ENCODE data around the gene SPATS2.
"Not testable (repeated sequence)": the region's sequence is repeated elsewhere in the genome, so short reads cannot be mapped to it uniquely, and the experiment has no call there.

SPATS2 gene

DNA sequence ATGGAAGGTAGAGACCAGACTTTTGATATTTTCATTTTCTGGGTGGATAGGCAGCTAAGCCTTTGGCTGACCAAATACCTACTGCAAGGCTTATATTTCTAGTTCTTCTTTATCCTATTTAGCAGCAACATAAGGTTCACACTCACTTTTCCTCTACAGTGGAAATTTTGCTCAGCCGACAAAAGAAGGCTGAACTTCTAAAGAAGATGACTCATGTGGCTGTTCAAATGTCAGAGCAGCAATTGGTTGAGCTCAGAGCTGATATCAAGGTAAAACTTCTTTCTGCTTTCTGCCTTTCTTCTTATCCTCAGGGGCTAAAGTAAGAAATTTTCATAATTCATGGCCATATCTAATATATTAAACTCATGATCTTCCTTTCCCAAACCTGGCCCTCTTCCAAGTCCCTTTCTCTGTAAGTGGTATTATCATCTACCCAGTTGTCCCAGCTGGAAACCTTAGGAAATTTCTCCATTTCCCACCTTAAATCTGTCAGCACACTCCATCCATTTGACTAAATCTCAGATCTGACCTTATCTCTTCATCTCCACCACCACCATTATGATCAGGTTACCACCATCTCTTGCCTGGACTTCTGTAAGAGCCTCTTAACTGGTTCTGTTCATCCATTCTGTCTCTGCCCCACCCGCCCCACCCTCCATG is 151.8 kb downstream of the SPATS2 start:
- DNase-seq (ENCODE audit: low spot score), result no peak

DNA sequence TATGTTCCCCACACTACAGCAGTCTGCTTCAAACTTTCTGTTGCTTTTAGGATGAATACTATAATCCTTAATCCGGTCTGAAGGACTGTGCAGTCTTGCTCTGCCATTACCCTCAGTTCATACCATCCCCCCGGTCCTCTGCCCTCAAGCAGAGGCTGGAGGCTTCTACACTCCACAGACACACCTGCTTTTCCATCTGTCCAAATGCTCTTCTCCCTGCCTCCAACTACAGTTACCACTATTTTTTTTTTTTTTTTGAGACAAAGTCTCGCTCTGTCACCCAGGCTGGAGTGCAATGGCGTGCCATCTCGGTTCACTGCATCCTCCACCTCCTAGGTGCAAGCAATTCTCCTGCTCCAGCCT is 152.3 kb downstream of the SPATS2 start:
- DNase-seq (ENCODE audit: low spot score), result no peak

DNA sequence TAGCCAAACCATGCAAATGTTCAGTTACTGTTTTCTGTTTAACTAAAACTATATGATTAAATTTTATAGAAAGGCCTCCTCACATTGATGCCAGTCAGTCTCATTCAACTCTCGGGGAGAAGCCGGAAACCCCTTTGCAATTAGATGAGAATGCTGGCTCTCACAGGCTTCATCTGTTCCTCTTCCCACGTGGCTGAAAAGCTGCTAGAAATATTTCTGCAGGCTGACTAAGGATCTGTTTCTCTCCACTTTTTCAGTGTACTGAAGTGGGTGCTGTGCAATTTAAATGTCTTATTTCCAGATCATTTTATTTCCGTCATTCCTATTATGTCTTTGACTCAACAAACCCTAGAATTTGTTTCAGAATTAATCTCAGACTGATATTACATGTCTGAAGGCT is 154.1 kb downstream of the SPATS2 start:
- DNase-seq (ENCODE audit: low spot score), result no peak

DNA sequence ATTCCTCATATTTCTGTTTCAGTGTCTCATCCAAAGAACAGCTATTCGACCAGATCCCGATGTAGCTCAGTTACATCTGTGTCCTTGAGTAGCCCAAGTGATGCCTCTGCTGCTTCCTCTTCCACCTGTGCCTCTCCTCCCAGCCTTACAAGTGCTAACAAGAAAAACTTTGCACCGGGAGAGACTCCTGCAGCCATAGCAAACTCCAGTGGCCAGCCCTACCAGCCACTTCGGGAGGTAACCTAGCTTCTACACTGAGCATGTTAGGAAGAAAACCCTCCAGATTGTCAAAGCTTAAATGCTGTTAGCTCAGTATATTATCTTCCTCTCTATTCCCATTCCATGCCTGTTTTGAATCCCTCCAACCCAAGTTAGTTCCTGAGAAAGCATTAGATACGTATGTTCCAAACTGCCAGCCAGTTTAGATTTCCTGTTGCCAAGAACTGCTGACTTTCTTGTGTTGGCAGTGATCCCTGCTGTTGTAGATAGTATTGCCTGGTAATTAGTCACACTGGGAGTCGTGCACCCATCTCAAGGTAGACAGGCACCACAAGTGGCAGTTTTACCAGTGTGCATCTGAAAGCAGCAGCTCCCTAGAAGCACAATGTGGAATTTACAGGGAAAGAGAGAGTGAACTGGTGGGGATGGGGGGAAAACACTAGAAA is 157.5 kb downstream of the SPATS2 start:
- no peak for DNase-seq (ENCODE audit: low spot score)

DNA sequence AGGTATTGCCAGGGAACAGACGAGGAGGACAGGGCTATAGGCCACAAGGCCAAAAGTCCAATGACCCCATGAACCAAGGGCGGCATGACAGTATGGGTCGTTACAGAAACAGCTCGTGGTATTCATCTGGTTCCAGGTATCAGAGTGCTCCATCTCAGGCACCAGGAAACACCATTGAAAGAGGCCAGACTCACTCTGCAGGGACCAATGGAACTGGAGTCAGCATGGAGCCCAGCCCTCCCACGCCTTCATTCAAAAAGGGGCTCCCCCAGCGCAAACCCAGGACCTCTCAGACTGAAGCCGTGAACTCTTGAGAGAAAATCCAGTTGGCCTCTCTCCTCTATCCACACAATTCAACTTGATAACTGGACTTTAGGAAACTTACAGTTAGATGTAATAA is 158.7 kb downstream of the SPATS2 start:
- no peak for DNase-seq (ENCODE audit: low spot score)

DNA sequence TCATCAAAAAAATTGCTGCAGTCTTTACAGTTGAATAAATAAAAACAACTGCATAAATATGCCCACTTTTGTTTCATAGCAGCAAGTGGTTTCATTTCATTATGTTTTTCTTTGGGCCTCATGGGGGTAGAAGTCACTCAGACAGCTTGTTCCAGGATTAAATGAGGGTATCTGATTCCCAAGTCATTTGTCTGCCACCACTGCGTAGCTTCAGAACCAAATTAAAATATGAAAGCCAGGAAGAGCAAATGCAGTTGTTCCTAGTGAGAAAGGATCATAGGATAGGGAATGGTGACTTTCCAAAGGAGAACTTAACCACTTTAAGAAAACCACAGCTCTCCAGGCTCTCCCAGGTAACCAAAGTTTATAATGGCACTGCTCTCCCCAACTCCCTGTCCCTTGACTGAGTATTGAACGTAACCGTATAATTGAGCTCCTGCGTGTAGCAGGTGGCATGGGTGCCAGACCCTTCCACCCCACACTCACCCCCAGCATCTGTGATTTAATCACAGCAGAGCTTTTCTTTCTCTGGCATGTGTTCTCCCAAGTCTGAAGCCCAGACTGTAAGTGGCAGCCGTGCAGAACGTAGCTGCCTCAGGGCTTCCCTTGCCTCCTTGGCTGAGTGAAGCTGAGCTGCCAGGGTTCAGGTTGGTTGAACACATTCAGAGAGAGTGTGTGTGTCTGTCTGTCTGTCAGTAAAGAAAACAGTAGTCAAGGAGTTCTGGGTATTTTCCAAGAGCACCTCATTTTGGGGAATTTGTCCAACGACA is 160.3 kb downstream of the SPATS2 start:
- no peak for DNase-seq (ENCODE audit: low spot score)

DNA sequence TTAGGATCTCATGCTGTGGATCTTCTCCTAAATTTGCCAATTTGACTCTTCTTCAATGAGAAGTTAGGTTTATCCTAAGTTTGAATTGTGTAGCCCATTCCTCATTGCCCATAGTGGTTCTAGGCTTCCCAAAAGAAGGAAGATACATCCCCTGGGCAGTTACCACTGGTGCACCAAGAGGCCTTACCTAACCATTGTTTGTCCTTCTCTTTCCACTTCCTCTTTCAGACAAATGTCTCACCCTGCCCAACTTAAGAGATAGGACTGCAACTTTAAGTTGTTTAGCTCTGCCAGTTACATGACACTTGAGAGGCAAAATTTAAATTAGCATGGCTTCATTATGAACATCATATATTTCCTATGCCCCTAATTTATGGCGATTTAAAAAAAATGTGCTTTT is 162.2 kb downstream of the SPATS2 start:
- DNase-seq (ENCODE audit: low spot score), result no peak

DNA sequence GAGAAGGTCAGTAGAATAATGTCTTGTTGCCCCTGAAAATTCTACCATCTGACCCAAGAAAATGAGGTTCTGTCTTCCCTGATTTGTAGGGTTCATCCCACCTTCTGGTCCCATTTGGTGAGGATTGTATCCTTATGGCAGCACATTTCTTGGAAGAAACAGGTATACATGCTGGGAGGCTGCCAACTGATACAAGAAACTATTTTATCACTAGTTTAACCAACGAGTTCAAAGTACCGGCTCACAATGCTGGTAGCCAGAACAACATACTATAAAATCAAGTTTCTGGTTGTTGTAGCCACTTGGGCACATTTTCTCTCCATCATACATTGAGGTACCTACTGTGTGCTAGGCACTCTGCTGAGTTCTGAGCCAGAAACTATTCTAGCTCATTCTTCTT is 164.5 kb downstream of the SPATS2 start:
- no peak for DNase-seq (ENCODE audit: low spot score)

DNA sequence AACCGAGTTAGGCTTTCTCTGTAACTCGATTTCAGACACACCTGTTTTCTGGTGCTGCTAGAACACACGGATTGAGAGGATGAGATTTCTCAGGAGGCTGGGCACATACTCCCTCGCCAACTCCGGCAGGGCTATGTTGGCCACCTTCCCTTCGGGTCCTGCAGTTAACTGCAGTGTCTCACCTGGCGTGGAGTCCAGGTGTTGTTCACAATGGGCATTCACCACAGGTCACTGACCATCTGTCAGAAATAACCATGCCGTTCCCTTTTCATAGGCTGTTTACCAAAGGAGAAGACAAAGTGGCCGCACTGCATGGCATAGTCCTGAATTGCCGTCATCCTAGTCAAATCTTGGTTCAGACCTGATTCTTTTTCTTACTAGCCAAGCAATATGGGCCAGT is 166.1 kb downstream of the SPATS2 start:
- no peak for DNase-seq (ENCODE audit: low spot score)

DNA sequence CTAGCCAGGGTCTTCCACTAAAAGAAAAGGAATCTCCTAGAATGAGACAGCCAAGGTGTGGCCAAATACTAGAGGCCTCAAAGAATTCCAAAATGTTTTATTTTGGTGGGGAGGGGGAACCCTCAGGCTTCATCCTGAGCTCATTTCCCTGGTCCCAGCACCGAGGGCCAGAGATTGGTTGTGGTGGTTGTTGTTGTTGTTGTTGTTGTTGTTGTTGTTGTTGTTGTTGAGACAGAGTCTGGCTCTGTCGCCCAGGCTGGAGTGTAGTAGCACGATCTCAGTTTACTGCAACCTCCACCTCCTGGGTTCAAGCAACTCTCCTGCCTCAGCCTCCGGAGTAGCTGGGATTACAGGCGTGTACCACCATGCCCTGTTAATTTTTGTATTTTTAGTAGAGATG is 166.9 kb downstream of the SPATS2 start:
- DNase-seq (ENCODE audit: low spot score), result not testable (repeated sequence)

DNA sequence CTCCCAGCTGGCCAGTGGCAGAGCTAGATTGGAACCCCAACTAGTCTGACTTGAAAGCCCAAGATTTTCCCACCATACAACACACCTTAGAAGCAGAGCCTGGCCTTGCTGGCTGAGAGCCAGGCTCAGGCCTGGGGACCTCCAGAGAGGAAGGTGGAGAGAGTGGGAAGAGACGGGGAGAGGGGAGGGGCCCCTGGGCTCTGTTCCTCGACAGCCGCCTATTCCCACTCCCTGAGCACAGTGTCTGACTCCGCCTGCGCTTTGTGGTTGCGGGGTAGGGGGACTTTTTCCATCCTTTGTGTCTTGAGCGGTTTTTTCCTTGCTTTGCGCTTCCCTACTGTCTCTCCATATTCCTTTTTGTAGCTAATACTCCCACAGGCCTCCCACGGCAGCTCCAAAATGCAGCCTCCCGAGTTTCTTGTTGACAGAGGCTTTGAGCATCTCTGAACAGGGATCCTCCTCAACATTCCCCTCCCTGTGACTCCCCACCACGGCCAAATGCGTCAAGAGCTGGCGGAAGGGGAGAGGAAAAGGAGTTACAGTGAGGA is 167.5 kb downstream of the SPATS2 start:
- no peak for DNase-seq (ENCODE audit: low spot score)

DNA sequence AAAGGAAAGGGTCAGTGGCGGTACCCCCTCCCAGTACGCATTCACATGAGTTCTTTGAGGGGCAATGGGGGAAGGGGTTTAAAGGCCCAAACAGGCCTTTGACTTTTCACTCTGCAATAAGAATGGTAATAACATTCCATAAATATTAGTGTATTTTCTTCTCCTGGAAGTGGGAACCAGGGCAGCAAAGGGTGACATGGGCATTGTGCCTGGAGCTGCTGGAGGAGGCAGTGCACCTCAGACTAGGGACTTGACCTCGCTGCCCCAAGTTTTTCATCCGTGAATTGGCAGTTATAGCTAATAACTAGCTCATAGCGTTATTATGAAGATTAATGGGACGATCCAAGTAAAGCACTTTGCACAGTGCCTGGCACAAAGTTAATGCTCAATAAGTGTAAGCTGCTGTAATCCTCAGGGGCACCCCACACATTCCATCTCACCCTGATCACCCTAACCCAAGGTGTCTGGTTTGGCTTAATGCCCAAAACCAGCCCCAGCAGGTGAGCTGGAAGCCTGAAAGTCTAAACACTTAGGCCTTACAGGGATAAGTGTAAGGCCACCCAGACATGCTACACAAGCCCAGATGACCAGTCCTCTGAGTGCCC is 168.8 kb downstream of the SPATS2 start:
- DNase-seq (ENCODE audit: low spot score), result no peak

DNA sequence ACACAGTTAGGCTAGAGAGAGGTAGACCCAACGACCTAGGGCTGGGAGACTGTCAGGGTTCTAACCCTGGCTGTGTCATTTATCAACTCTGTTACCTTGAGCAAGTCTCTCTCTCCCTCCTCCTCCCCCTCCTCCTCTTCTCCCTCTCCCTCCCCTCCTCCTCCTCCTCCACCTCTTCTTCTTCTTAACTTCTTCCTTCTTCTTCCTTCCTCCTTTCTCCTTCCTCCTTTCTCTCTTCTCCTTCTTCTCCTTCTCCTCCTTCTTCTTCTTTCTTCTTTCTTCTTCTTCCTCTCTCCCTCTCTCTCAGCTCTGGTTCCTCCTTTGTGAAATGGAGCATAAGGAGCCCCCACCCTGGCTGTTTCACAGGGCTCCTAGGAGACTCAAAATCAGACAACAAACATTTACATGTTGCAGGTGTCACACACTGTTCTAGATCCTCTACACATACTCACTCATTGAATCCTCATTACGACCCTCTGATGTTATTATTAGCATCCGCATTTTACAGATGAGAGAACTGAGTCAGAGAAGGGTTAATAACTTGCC is 169.3 kb downstream of the SPATS2 start:
- no peak for DNase-seq (ENCODE audit: low spot score)

DNA sequence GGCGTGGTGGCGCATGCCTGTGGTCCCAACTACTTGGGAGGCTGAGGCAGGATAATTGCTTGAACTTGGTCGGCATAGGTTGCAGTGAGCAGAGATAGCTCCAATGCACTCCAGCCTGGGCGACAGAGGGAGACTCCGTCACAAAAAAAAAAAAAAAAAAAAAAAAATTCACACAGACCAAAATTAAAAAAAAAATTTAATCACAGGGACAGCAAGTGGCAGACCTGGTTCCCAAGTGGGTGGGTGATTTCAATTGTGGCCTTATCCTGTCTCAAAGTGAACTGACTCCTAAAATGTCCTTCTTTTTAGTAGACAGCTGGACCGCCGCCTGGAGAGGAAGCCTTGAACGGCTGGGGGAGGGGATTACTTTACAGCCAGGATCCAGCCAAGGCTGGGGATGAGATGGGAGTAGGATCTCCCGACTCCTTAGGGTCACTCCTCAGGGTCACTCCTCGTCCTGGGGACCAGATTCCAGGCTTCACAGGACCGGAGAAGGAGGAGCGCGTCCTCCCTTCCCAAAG is 170.0 kb downstream of the SPATS2 start:
- DNase-seq (ENCODE audit: low spot score), result no peak

DNA sequence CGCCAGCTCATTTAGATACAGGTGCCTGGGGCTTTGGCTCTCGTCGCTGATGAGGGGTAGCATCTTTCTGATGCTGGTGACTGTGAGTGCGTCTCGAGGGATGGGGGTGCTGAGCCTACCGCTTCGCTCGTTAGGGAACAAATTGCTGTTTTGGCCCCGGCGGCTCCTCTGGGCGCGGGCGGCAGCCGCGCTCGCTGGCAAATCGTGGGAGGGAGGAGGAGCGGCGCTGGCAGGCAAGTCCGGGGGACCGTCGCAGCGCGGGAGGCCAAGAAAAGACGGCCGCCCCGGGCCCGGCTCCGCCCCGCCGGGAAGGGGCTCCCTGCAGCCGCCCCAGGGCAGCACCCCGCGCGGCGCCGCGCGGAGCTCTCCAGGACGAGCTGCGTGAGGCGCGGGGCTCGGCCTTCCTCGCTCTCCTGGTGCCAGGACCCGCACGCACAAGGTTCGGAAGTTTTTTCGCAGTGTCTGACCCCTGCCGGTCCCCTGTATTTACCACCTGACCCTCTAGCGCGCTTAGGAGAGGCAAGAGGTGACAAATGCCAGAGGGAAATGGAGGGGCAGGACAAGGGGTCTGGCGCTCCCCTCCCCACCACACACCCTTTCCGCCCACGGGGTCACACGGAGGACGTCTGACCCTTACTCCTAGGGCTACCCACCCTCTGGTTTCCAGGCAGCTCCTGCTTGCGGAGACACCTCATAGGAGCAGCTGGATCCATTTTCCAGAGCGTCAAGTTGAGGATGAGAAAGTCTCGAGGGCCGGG is 170.7 kb downstream of the SPATS2 start:
- DNase-seq (ENCODE audit: low spot score), result no peak

DNA sequence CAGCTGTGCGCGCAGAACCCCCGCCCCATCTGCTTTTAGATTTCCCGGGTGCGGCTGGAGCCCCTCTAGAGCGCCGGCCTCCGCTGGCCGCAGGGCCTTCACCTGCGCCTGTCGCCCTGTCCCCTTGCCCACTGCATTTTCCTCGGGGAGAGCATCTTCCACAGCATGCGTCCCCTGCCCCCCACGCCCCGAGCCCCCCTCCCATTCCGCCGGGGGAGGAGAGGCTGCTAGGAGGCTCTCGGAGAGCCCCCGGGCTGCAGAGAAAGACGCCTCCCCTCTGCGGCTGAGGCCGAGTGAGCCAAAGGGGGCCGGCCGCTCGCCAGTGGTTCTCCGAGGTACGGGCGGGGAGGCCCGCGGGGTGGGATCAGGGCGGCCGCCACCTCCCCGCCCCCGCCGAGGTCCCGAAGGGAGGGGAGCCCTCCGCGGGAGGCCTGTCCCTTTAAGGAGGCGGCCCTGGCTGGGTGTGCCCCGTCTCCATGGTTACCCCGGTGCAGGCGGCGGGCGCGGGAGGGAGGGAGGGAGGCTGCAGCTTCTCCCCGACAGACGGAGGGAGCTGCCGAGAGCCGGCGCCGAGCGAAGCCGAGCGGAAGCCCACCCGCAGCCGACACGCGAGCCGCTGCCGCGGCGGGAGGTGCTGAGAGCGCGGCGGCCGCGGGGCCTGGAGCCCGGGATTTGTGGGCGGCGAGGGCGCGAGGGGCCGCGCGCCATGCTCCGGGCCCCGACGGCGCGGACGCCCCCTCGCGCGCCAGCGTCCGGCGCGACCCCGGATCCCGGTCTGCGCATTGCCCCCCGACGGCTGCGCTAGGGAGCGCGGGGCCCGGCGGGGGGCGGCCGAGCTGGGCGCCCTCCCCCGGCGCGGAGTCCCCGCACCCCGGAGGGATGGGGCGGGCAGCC is 171.5 kb downstream of the SPATS2 start, which contains the start of gene KCNH3:
TSS of gene KCNH3 (plus strand) at position 521 of the 894 bp plus-strand sequence. CDS start 387 bp downstream, outside the sequence.
- DNase-seq (ENCODE audit: low spot score), result peak; percentile 75

DNA sequence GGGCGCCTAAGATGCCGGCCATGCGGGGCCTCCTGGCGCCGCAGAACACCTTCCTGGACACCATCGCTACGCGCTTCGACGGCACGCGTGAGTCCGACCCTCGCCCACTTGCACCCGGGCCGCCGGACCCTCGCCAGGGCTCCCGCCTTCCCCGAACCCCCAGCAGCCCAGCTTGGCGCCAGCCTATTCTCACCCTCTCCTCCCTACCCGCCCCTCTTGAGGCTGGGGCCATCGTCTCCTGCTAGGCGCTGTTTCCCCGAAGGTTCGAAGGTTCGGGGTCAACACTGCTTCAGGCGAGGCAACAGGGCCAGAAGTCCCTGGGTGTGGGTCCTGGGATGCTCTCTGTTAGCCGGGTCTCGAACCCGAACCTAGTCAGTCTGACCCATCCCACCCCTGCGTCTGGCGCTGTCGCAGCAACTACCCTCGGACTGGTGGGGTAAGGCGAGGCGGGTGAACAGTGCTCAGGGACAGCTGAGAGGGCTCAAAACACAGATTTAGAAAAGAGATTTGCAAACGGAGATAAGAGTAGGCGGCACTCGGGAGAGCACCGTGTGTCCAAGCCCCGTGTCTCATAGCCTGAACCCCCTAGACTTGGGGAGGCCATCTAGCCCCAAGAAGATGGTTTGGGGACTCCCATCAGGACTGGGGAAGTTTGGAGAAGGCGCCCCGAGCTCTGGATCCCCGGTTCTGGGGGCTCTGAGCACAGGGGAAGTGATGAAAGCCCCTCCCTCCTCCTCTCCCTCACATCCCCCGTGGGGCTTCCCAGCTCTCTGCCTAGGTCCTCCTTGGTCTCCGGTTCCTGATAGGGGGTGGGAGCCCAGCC is 172.4 kb downstream of the SPATS2 start:
- no peak for DNase-seq (ENCODE audit: low spot score)

DNA sequence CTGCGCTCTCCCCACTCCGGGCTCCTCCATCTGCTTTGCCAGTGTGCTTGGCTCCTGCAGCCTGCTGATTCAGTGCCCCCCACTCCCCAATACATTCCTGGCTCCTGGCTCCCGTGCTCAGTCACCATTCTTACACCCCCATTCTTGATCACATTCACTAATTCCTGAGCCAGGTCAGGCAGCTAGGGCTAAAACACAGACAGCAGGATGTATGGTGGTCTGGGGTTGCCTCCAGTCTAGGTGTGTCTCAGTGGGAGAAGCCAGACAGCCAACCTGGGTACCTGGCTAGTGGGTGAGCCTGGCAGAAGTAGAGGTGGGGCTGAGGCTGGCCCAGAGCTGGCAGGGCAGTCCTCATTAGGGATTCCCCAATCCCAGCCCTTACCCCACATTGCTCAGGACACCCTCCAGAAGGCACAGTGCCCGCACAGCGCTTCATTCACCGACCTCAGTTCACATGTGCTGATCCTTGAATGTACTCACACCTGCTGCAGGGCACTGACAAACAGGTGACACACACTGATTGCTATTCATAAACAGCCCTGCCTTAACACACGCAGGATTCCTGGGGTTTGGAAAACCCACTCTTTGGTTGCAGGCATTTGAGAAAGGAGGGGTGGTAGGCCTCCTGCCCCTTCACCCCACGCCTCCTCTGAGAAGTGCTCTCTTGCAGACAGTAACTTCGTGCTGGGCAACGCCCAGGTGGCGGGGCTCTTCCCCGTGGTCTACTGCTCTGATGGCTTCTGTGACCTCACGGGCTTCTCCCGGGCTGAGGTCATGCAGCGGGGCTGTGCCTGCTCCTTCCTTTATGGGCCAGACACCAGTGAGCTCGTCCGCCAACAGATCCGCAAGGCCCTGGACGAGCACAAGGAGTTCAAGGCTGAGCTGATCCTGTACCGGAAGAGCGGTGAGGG is 173.2 kb downstream of the SPATS2 start:
- DNase-seq (ENCODE audit: low spot score), result no peak
